H1 (cell line): ENCODE results near the gene NCKAP1. TPM values are rescaled to one million over a fixed set of nuclear protein-coding genes. Genes with fewer than 3 reads are reported as not detected.

Experiments used
- CTCF ChIA-PET: fragments of 300-600 bp; sonication (Branson Sonifier 250); formaldehyde crosslinking; loops from one replicate; lab custom pipeline; 2021; ENCODE audit not compliant: partially characterized antibody; lab: Charles Lee
- POLR2A ChIA-PET: fragments of 300-600 bp; sonication (Branson Sonifier 250); formaldehyde crosslinking; loops from one replicate; lab custom pipeline; 2021; ENCODE audit warnings: inconsistent platforms; ENCODE audit not compliant: partially characterized antibody; lab: Charles Lee
- DNase-seq, 2 experiments: peaks; one replicate each; pipeline versions ENCODE4 v3.0.0 to v3.0.0-alpha.2; 2010 to 2022; ENCODE audit warnings: low spot score in 2 of 2, low read depth in 1 of 2, mixed read lengths in 1 of 2
- FAIRE-seq: peaks from 2 replicates; lab custom pipeline; 2011; peaks lifted over from hg19 to GRCh38; lab: Jason Lieb, UNC
- H2AFZ ChIP-seq: 2 replicates; pipeline ENCODE4 v1.8.1; 2012; ENCODE audit warnings: low read length, inconsistent platforms
- H2AK5ac ChIP-seq: 2 replicates; pipeline ENCODE4 v1.6.1; 2013; ENCODE audit warnings: low read depth, low read length
- H2BK120ac ChIP-seq: replicated peaks from 2 replicates; pipeline ENCODE3; 2013; ENCODE audit warnings: low read depth, low read length, inconsistent platforms
- H2BK12ac ChIP-seq: 2 replicates; pipeline ENCODE4 v1.6.1; 2013; ENCODE audit warnings: low read depth, low read length
- H2BK15ac ChIP-seq: 2 replicates; pipeline ENCODE4 v1.6.1; 2013; ENCODE audit warnings: low read length
- H2BK20ac ChIP-seq: 2 replicates; pipeline ENCODE4 v1.6.1; 2013; ENCODE audit warnings: low read length
- H2BK5ac ChIP-seq: 2 replicates; pipeline ENCODE4 v1.6.1; 2013; ENCODE audit warnings: low read depth, low read length
- H3K14ac ChIP-seq: 2 replicates; pipeline ENCODE4 v1.6.1; 2013; ENCODE audit warnings: inconsistent platforms; ENCODE audit not compliant: insufficient read length
- H3K18ac ChIP-seq: 2 replicates; pipeline ENCODE4 v1.6.1; 2013; ENCODE audit warnings: low read length; ENCODE audit errors: extremely low read depth
- H3K23ac ChIP-seq: 2 replicates; pipeline ENCODE4 v1.6.1; 2013; ENCODE audit warnings: inconsistent platforms; ENCODE audit not compliant: insufficient read length
- H3K23me2 ChIP-seq: 2 replicates; pipeline ENCODE4 v1.6.1; 2013; ENCODE audit warnings: low read depth, low read length
- H3K27ac ChIP-seq: 2 replicates; pipeline ENCODE4 v1.6.1; 2011; ENCODE audit warnings: low read depth, low read length, inconsistent platforms
- H3K27me3 ChIP-seq, 4 experiments: replicated peaks in 1 of 4; 1 replicate in 1 of 4; 2 replicates in 3 of 4; pipeline versions ENCODE4 v1.6.1 to v1.8.1; 2011 to 2013; ENCODE audit warnings: low read length in 3 of 4, mild to moderate bottlenecking in 3 of 4, inconsistent platforms in 2 of 4, mixed read lengths in 2 of 4, moderate library complexity in 1 of 4; ENCODE audit not compliant: control insufficient read depth in 3 of 4, insufficient read depth in 3 of 4; ENCODE audit errors: extremely low read depth in 1 of 4
- H3K36me3 ChIP-seq, 4 experiments: 2 replicates each; pipeline versions ENCODE4 v1.6.1 to v1.8.1; 2011 to 2013; ENCODE audit warnings: mild to moderate bottlenecking in 4 of 4, low read length in 3 of 4, moderate library complexity in 2 of 4, control low read depth in 1 of 4, inconsistent platforms in 1 of 4; ENCODE audit not compliant: insufficient read depth in 4 of 4, control insufficient read depth in 2 of 4
- H3K4ac ChIP-seq: replicated peaks from 2 replicates; pipeline ENCODE3; 2013; ENCODE audit warnings: low read length, low read depth, mixed read lengths, inconsistent platforms; ENCODE audit not compliant: insufficient read length
- H3K4me1 ChIP-seq, 4 experiments: replicated peaks in 1 of 4; 1 replicate in 1 of 4; 2 replicates in 3 of 4; pipeline versions ENCODE4 v1.6.1 to v1.8.1; 2011 to 2013; ENCODE audit warnings: low read length in 3 of 4, inconsistent platforms in 2 of 4, mixed read lengths in 1 of 4; ENCODE audit not compliant: insufficient read depth in 4 of 4, control insufficient read depth in 3 of 4
- H3K4me2 ChIP-seq, 2 experiments: 2 replicates each; pipeline versions ENCODE4 v1.6.1 to v1.8.1; 2011 to 2013; ENCODE audit warnings: low read depth in 2 of 2, low read length in 2 of 2, control low read depth in 1 of 2, inconsistent platforms in 1 of 2, mild to moderate bottlenecking in 1 of 2; ENCODE audit not compliant: insufficient read depth in 1 of 2
- H3K4me3 ChIP-seq, 4 experiments: fragments of 200-600, 300-600 bp in 1 of 4; sonication (generic), shearing (Covaris generic), sonication (Bioruptor Twin) in 1 of 4; 2 replicates each; pipeline versions ENCODE4 v1.5.1 to v1.8.1; 2011 to 2016; ENCODE audit warnings: low read length in 4 of 4, low read depth in 3 of 4, control low read depth in 2 of 4, inconsistent platforms in 2 of 4, mild to moderate bottlenecking in 2 of 4, mixed read lengths in 1 of 4, moderate library complexity in 1 of 4; ENCODE audit not compliant: insufficient read depth in 2 of 4; ENCODE audit errors: extremely low read depth in 1 of 4
- H3K56ac ChIP-seq: replicated peaks from 2 replicates; pipeline ENCODE3; 2013; ENCODE audit warnings: low read depth, mild to moderate bottlenecking, mixed read lengths, low read length, inconsistent platforms; ENCODE audit not compliant: insufficient read length
- H3K79me1 ChIP-seq: 2 replicates; pipeline ENCODE4 v1.6.1; 2013; ENCODE audit warnings: low read depth, low read length, control low read depth
- H3K79me2 ChIP-seq, 2 experiments: 2 replicates each; pipeline versions ENCODE4 v1.6.1 to v1.8.1; 2012 to 2013; ENCODE audit warnings: low read length in 2 of 2, mild to moderate bottlenecking in 2 of 2, inconsistent platforms in 1 of 2; ENCODE audit not compliant: insufficient read depth in 2 of 2, control insufficient read depth in 1 of 2
- H3K9ac ChIP-seq, 4 experiments: replicated peaks in 1 of 4; 1 replicate in 1 of 4; 2 replicates in 3 of 4; pipeline versions ENCODE4 v1.6.1 to v1.8.1; 2011 to 2013; ENCODE audit warnings: low read depth in 3 of 4, low read length in 3 of 4, control low read depth in 2 of 4, mild to moderate bottlenecking in 2 of 4, moderate library complexity in 2 of 4, inconsistent platforms in 1 of 4; ENCODE audit errors: extremely low read depth in 1 of 4
- H3K9me3 ChIP-seq, 2 experiments: 2 replicates each; pipeline versions ENCODE4 v1.6.1 to v1.8.1; 2012 to 2013; ENCODE audit warnings: mild to moderate bottlenecking in 2 of 2, moderate library complexity in 2 of 2, control low read depth in 1 of 2, inconsistent platforms in 1 of 2, low read depth in 1 of 2, low read length in 1 of 2, mixed read lengths in 1 of 2; ENCODE audit not compliant: insufficient read depth in 2 of 2
- H4K20me1 ChIP-seq, 2 experiments: replicated peaks in 1 of 2; 2 replicates each; pipeline versions ENCODE3 to v1.8.1; 2011 to 2013; ENCODE audit warnings: inconsistent platforms in 2 of 2, low read length in 2 of 2, mild to moderate bottlenecking in 1 of 2; ENCODE audit not compliant: insufficient read depth in 2 of 2, control insufficient read depth in 1 of 2
- H4K5ac ChIP-seq: 2 replicates; pipeline ENCODE4 v1.6.1; 2013; ENCODE audit warnings: low read length, low read depth, mixed read lengths, inconsistent platforms; ENCODE audit not compliant: insufficient read length
- H4K8ac ChIP-seq: 2 replicates; pipeline ENCODE4 v1.8.0; 2013; ENCODE audit warnings: mild to moderate bottlenecking, moderate library complexity, low read length, inconsistent platforms; ENCODE audit not compliant: insufficient read depth; ENCODE audit errors: extremely low read depth
- H4K91ac ChIP-seq: replicated peaks from 2 replicates; pipeline ENCODE3; 2013; ENCODE audit warnings: low read length, mixed read lengths, inconsistent platforms; ENCODE audit not compliant: insufficient read length
- TCF12 ChIP-seq: IDR thresholded peaks from 2 replicates; pipeline ENCODE4 v1.6.1; 2011; ENCODE audit warnings: low read depth, mild to moderate bottlenecking, low read length
- WGBS, 2 experiments: shearing (Covaris generic) in 1 of 2; methylation state at CpG; one replicate each; pipeline versions ENCODE4 v1.1.6 to v1.1.7; 2013 to 2015; ENCODE audit warnings: low lambda C conversion rate in 2 of 2, mixed read lengths in 2 of 2, inconsistent platforms in 1 of 2, low coverage in 1 of 2, missing lambda C conversion rate in 1 of 2; ENCODE audit not compliant: insufficient replicate concordance in 2 of 2, insufficient coverage in 1 of 2, insufficient read length in 1 of 2; ENCODE audit errors: extremely low coverage in 1 of 2, missing lambda C conversion rate in 1 of 2; 5-methylcytosine and 5-hydroxymethylcytosine counted together
- polyA plus RNA-seq, 7 experiments: library from polyadenylated mRNA; depleted of rRNA in 3 of 7; stranded (reverse) in 5 of 7; unstranded in 2 of 7; fragments of >200 nt in 5 of 7; fragments of 200-250 nt in 2 of 7; gene quantifications; 1 replicate in 5 of 7; 2 replicates in 1 of 7; 4 replicates in 1 of 7; pipeline versions ENCODE4 v1.2.1 to v1.2.3, GENCODE V29; 2011 to 2013; ENCODE audit warnings: missing spikeins in 2 of 7, mixed read lengths in 2 of 7
- total RNA-seq: library from RNA; stranded (reverse); fragmentation: NEBNext Ultra II Directional; extraction: Animal tissue kit (Norgen Biotek cat#: 25700); gene quantifications from 2 replicates; pipeline ENCODE4 v1.2.1, GENCODE V29; 2021

Gene NCKAP1
- total and polyA plus RNA-seq, 2 of the 8 experiments (the other 6 are each of a cell fraction or from before 2014, with no cell fraction given), result 90.8 to 173 TPM

- H2BK5ac ChIP-seq, result no peak overlapping the region
- no peaks in the 10 kb centered on the region for H4K20me1 ChIP-seq
- no peak overlapping the region for H3K56ac ChIP-seq
- DNase-seq, result no peak
- no peak for TF ChIP-seq TCF12
- TF ChIP-seq, all 59 proteins: peak for 0
- no peak overlapping the region for H3K23ac ChIP-seq
- no peak overlapping the region for H3K4me2 ChIP-seq
- H4K5ac ChIP-seq, result no peak overlapping the region
- H2BK15ac ChIP-seq, result no peak overlapping the region
- H2AK5ac ChIP-seq, result no peak overlapping the region
- no peak overlapping the region for H2BK20ac ChIP-seq
- ChIA-PET CTCF (interaction anchor here (0.9 to 1.7 kb wide), 3 partner anchors 10 to 149 kb away, joined by 3 to 5 read pairs (median 3); no protein-coding TSS in a partner anchor), POLR2A (no interaction called here)
- WGBS, 2 experiments, result 48% methylated on average over 2 of the region's 2 CpGs; no CpG with 5 or more reads in 1 of the 2 experiments
- H3K79me1 ChIP-seq, result 0 out of 2 replicates have a peak, but pooled peaks cover 2% of the 10 kb centered on the region
- no peaks in the 10 kb centered on the region for H3K79me2 ChIP-seq
- H2BK12ac ChIP-seq, result no peak overlapping the region
- H3K23me2 ChIP-seq, result no peaks in the 10 kb centered on the region
- H3K4me1 ChIP-seq, result no peaks in the 10 kb centered on the region
- no peak overlapping the region for H3K4me3 ChIP-seq
- no peak overlapping the region for H2BK120ac ChIP-seq
- H3K14ac ChIP-seq, result no peak overlapping the region
- no peak overlapping the region for H4K8ac ChIP-seq
- H2AFZ ChIP-seq, result no peak overlapping the region
- H4K91ac ChIP-seq, result no peak overlapping the region
- H3K36me3 ChIP-seq, result peaks cover under 1 to 53% (median 6%) of the 10 kb centered on the region in 4 experiments; a peak in 5 of 8 replicates
- no peak overlapping the region for H3K18ac ChIP-seq
- no peak overlapping the region for H3K9ac ChIP-seq
- H3K9me3 ChIP-seq, result no peaks in the 10 kb centered on the region
- H3K4ac ChIP-seq, result no peak overlapping the region
- no peak overlapping the region for H3K27ac ChIP-seq
- no peak for FAIRE-seq
- no peaks in the 10 kb centered on the region for H3K27me3 ChIP-seq
Observed at GRCh38 chr2:182943339-182943738, 94.9 kb downstream of the NCKAP1 start.
